VCaP (cell line): ENCODE results near the gene CACNA2D3.

Experiments
- H3K27ac ChIP-seq: fragments of 450-650 bp; 2 replicates; pipeline ENCODE4 v1.5.1; 2017
- CTCF ChIP-seq: fragments of 450-650 bp; conservative IDR thresholded peaks from 2 replicates; pipeline ENCODE4 v1.5.1; 2017; ENCODE audit warnings: mild to moderate bottlenecking, moderate library complexity

CACNA2D3 gene

GRCh38 chr3:54870423-54870822 is 748.1 kb downstream of the CACNA2D3 start:
- no peak overlapping the region for H3K27ac ChIP-seq

GRCh38 chr3:54871867-54872266 is 749.5 kb downstream of the CACNA2D3 start:
- no peak overlapping the region for H3K27ac ChIP-seq
- no peak for TF ChIP-seq CTCF

More at GRCh38 chr3:54870423-54870822, 748.1 kb downstream of the CACNA2D3 start:
- TF ChIP-seq CTCF: peak; percentile 81

GRCh38 chr3:54873059-54874010 is 751.0 kb downstream of the CACNA2D3 start:
- no peak overlapping the region for H3K27ac ChIP-seq
- no peak for TF ChIP-seq CTCF

- peak overlapping the region; percentile 36; the same call in 1 of the 2 replicates for H3K27ac ChIP-seq
- no peak for TF ChIP-seq CTCF
Measured at GRCh38 chr3:54874816-54875556, 752.6 kb downstream of the CACNA2D3 start.

GRCh38 chr3:54875596-54876268 is 753.4 kb downstream of the CACNA2D3 start:
- TF ChIP-seq CTCF: no peak
- peak overlapping the region; percentile 36; the same call in 1 of the 2 replicates for H3K27ac ChIP-seq

- H3K27ac ChIP-seq: no peak overlapping the region
- no peak for TF ChIP-seq CTCF
Measured at GRCh38 chr3:54876694-54877093, 754.3 kb downstream of the CACNA2D3 start.

GRCh38 chr3:54877730-54878129 is 755.4 kb downstream of the CACNA2D3 start:
- TF ChIP-seq CTCF: no peak
- H3K27ac ChIP-seq: no peak overlapping the region
